ENCODE data around the gene TRIAP1.
"Not testable (repeated sequence)": the region's sequence is repeated elsewhere in the genome, so short reads cannot be mapped to it uniquely, and the experiment has no call there.

Gene TRIAP1

GRCh38 chr12:120445911-120446843, at the start of gene TRIAP1, which contains the start of gene GATC:
Gene TRIAP1, minus strand, starts transcription at chr12:120446384. Its CDS starts 12 bp downstream, at chr12:120446372.
Gene GATC, plus strand, starts transcription at chr12:120446444. Its CDS starts 37 bp downstream, at chr12:120446481.
- DNase-seq = peak; percentile 52 to 67

GRCh38 chr12:120495186-120495730, 49.1 kb upstream of the TRIAP1 start:
- DNase-seq = no peak

- DNase-seq = no peak
Measured at GRCh38 chr12:120490833-120491512, 44.8 kb upstream of the TRIAP1 start.

GRCh38 chr12:120490325-120490724, 44.1 kb upstream of the TRIAP1 start:
- DNase-seq = no peak

GRCh38 chr12:120489018-120489417, 42.8 kb upstream of the TRIAP1 start:
- DNase-seq = peak in 1 of 2 experiments; percentile 2

GRCh38 chr12:120488057-120488640, 42.0 kb upstream of the TRIAP1 start:
- DNase-seq = no peak

GRCh38 chr12:120487552-120487951, 41.4 kb upstream of the TRIAP1 start:
- DNase-seq = not testable (repeated sequence)

- no peak for DNase-seq
Measured at GRCh38 chr12:120485961-120486881, 40.0 kb upstream of the TRIAP1 start.

GRCh38 chr12:120483621-120484020, 37.4 kb upstream of the TRIAP1 start:
- peak; percentile 42 to 51 for DNase-seq

GRCh38 chr12:120481022-120481767, 35.0 kb upstream of the TRIAP1 start:
- no peak for DNase-seq

- DNase-seq = no peak
Measured at GRCh38 chr12:120480211-120480610, 34.0 kb upstream of the TRIAP1 start.

GRCh38 chr12:120479458-120479857, 33.3 kb upstream of the TRIAP1 start:
- DNase-seq = no peak

- no peak for DNase-seq
Measured at GRCh38 chr12:120475643-120476042, 29.5 kb upstream of the TRIAP1 start.

- DNase-seq = peak; percentile 62 to 68
Measured at GRCh38 chr12:120474616-120474960, 28.4 kb upstream of the TRIAP1 start.

GRCh38 chr12:120473807-120474615, 27.8 kb upstream of the TRIAP1 start:
- no peak for DNase-seq

- DNase-seq = peak in 1 of 2 experiments; percentile 20
Measured at GRCh38 chr12:120472521-120472920, 26.3 kb upstream of the TRIAP1 start.

- no peak for DNase-seq
Measured at GRCh38 chr12:120470150-120470784, 24.1 kb upstream of the TRIAP1 start.

- DNase-seq = peak; percentile 90 to 94
Measured at GRCh38 chr12:120469450-120470149, 23.4 kb upstream of the TRIAP1 start, which contains the start of gene SRSF9. Gene SRSF9, minus strand, starts transcription at chr12:120469748. Its CDS starts 139 bp downstream, at chr12:120469609.

Measured in AML-193 (cell line).